ENCODE data around the gene RAB36. TPM values are rescaled to one million over a fixed set of nuclear protein-coding genes. Genes with fewer than 3 reads are reported as not detected.

Gene RAB36
- total RNA-seq, 1 experiment from 2014 or later = 1.8 TPM

DNA sequence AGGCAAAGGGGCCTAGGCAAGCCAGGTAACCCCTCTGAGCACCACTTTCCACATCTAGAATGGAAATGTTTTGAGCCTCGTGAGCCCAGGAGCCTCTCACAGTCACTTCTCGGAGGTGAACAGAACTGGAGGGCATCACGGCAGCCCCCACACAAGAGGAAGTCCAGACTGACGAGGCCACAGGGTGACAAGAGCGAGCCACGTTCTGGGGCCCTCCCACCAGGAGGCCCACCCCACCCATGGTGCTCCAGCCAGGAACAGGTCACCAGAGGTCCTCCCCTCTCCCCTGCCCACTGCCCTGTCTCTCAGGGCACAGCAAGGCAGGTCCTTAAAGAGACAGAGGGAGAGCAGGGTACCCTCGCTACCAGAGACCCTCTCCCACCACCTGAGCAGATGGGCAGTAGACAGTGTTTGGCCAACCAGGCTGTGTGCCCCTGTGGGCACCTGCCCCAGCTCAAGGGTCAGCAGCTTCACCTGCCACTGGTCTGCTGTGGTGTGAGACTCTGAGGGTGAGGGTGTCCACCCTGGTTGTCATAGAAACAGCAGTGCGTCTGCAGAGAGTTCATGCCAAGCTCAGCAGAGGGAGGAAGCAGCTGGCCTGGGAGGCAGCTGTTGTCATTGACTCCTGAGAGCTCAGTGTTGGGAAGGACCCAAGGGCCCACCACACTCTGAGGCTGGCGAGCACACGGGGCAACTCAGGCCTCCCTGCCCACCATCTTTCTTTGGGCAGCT, 34.9 kb upstream of the RAB36 start (continued):
- TF ChIP-seq E2F1 (CRISPR knock-in tag; IDR thresholded peaks at IDR 0.05) = no peak
- no peak for TF ChIP-seq TCF7 (CRISPR knock-in tag; IDR thresholded peaks at IDR 0.05; ENCODE audit: low read depth)
- TF ChIP-seq, protein P1, sequence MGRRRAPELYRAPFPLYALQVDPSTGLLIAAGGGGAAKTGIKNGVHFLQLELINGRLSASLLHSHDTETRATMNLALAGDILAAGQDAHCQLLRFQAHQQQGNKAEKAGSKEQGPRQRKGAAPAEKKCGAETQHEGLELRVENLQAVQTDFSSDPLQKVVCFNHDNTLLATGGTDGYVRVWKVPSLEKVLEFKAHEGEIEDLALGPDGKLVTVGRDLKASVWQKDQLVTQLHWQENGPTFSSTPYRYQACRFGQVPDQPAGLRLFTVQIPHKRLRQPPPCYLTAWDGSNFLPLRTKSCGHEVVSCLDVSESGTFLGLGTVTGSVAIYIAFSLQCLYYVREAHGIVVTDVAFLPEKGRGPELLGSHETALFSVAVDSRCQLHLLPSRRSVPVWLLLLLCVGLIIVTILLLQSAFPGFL (CRISPR knock-in tag; IDR thresholded peaks at IDR 0.05; ENCODE audit: borderline replicate concordance) = no peak
- TF ChIP-seq JAZF1 (CRISPR knock-in tag; IDR thresholded peaks at IDR 0.05) = no peak
- TF ChIP-seq ZNF263 (CRISPR knock-in tag; IDR thresholded peaks at IDR 0.05; ENCODE audit: low read depth) = no peak
- TF ChIP-seq NFYB (CRISPR knock-in tag; conservative IDR thresholded peaks at IDR 0.05; ENCODE audit: low read depth) = no peak
- TF ChIP-seq SOX15 (CRISPR knock-in tag; IDR thresholded peaks at IDR 0.05) = no peak
- TF ChIP-seq EMX1 (CRISPR knock-in tag; IDR thresholded peaks at IDR 0.05) = no peak
- no peak for TF ChIP-seq FOXK1 (CRISPR knock-in tag; IDR thresholded peaks at IDR 0.05)
- no peak for TF ChIP-seq ZNF396 (CRISPR knock-in tag; IDR thresholded peaks at IDR 0.05; ENCODE audit: borderline replicate concordance)
- TF ChIP-seq, protein P2, sequence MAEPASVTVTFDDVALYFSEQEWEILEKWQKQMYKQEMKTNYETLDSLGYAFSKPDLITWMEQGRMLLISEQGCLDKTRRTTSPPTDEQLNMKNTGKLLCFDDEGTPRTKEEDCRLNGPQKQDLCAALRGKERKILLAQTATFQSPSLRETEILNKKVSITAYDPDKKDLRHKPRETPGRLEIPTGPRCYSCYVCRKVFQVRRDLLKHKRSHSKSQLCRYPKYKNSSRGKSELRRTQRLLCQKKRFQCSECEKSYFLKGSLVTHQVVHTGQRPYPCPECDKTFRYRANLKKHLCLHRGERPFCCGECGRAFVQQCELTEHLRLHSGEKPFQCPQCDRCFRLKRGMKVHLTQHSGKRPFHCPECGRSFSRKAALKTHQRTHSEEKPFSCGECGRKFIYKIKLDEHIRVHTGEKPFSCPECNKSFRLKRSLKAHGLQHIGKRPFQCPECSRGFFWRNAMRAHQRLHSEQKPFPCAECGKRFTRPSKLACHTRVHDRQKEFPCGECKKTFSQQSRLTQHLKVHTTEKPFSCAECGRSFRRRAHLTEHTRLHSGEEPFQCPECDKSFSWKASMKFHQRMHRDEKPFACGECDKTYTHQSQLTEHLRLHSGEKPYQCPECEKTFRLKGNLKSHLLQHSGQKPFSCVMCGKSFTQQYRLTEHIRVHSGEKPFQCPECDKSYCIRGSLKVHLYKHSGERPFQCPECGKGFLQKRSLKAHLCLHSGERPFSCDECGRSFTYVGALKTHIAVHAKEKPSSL (CRISPR knock-in tag; conservative IDR thresholded peaks at IDR 0.05) = no peak

- POLR2A ChIA-PET = interaction anchor here (0.6 kb wide), 1 partner anchor 278 kb away, joined by 3 read pairs; no protein-coding TSS in a partner anchor
- Mint-ChIP-seq H3K27ac (no peak overlapping the region), H3K9me3 (no peaks in the 10 kb centered on the region), H3K36me3 (no peaks in the 10 kb centered on the region), H3K27me3 (ENCODE audit: low read depth) (no peaks in the 10 kb centered on the region; the same call in 1 of the 2 replicates), H3K4me3 (no peak overlapping the region), H3K4me1 (peaks cover 1% of the 10 kb centered on the region; the same call in 1 of the 2 replicates)
- CTCF ChIA-PET = interaction anchor here (0.9 to 1.5 kb wide), 5 partner anchors 8 to 275 kb away, joined by 3 to 4 read pairs (median 3); no protein-coding TSS in a partner anchor
- ATAC-seq (peak; percentile 48), DNase-seq (ENCODE audit: low spot score) (no peak)
- TF ChIP-seq ZBTB43 (CRISPR knock-in tag; IDR thresholded peaks at IDR 0.05) (no peak), ZBTB21 (CRISPR knock-in tag; IDR thresholded peaks at IDR 0.05; ENCODE audit: borderline replicate concordance) (no peak), ERG (CRISPR knock-in tag; IDR thresholded peaks at IDR 0.05) (no peak), NR1H2 (CRISPR knock-in tag; IDR thresholded peaks at IDR 0.05) (no peak), ZNF416 (CRISPR knock-in tag; IDR thresholded peaks at IDR 0.05) (no peak), SMAD3 (CRISPR knock-in tag; IDR thresholded peaks at IDR 0.05; ENCODE audit: borderline replicate concordance) (no peak)
- TF ChIP-seq, protein P2 (CRISPR knock-in tag; conservative IDR thresholded peaks at IDR 0.05) = no peak
Measured at GRCh38 chr22:23110922-23111527, 34.3 kb upstream of the RAB36 start.
